Loucy (cell line): ENCODE measurements around the gene C16orf90.

Experiments used
- EZH2phosphoT487 ChIP-seq: fragments of 200-600 bp; IDR thresholded peaks from 2 replicates; pipeline ENCODE4 v1.6.1; 2018; ENCODE audit warnings: antibody characterized with exemption, mild to moderate bottlenecking, moderate library complexity, borderline replicate concordance
- TF ChIP-seq, protein P1 (sequence below): fragments of 200-600 bp; sonication (generic); conservative IDR thresholded peaks from 2 replicates; pipeline ENCODE4 v1.5.1; 2014; ENCODE audit warnings: mild to moderate bottlenecking, antibody characterized with exemption, low read length

DNA sequence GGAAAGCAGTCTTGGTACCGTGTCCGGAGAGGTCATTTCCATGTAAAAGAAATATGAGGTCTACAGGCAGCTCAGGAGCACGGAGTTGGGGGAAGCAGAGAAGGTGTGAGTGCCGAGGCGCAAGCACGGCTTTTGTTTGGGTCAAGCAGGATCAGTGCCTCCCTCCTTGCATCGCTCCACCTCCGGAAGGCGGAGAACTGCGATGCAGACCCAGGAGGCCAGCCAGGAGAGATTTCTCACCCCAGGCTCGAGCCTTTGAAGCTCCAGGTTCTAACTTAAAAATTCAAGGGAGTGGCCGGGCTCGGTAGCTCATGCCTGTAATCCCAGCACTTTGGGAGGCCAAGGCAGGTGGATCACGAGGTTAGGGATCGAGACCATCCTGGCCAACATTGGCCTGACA is 26.8 kb downstream of the C16orf90 start:
- TF ChIP-seq, protein P1, sequence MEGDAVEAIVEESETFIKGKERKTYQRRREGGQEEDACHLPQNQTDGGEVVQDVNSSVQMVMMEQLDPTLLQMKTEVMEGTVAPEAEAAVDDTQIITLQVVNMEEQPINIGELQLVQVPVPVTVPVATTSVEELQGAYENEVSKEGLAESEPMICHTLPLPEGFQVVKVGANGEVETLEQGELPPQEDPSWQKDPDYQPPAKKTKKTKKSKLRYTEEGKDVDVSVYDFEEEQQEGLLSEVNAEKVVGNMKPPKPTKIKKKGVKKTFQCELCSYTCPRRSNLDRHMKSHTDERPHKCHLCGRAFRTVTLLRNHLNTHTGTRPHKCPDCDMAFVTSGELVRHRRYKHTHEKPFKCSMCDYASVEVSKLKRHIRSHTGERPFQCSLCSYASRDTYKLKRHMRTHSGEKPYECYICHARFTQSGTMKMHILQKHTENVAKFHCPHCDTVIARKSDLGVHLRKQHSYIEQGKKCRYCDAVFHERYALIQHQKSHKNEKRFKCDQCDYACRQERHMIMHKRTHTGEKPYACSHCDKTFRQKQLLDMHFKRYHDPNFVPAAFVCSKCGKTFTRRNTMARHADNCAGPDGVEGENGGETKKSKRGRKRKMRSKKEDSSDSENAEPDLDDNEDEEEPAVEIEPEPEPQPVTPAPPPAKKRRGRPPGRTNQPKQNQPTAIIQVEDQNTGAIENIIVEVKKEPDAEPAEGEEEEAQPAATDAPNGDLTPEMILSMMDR = no peak
- TF ChIP-seq EZH2phosphoT487 = no peak
